Erythroblast (primary cell): Measurements from ENCODE around the gene CBX4.

Experiments
- GATA1 ChIP-seq: IDR thresholded peaks from 2 replicates; pipeline ENCODE4 v1.6.1; 2011; ENCODE audit warnings: low read depth, mild to moderate bottlenecking, control low read depth, low read length, moderate library complexity
- POLR2A ChIP-seq: IDR thresholded peaks from 2 replicates; pipeline ENCODE4 v1.6.1; 2011; ENCODE audit warnings: mild to moderate bottlenecking, low read length

- TF ChIP-seq POLR2A (no peak), GATA1 (no peak)
Observed at GRCh38 chr17:79826204-79826680, 13.0 kb downstream of the CBX4 start.
